SK-N-MC (cell line): Measurements from ENCODE around the gene SRP72.

Experiments used
- EZH2 ChIP-seq: fragments of 200-600 bp; sonication (generic); IDR thresholded peaks from one replicate; pipeline ENCODE4 v1.6.1; 2017; ENCODE audit warnings: antibody characterized with exemption
- FOXP2 ChIP-seq: optimal IDR thresholded peaks from 2 replicates; pipeline ENCODE3; 2011; ENCODE audit warnings: mild to moderate bottlenecking, moderate library complexity; ENCODE audit not compliant: insufficient read depth; ENCODE audit errors: extremely low read length, control extremely low read depth
- POLR2AphosphoS5 ChIP-seq: IDR thresholded peaks from 2 replicates; pipeline ENCODE4 v1.6.1; 2012; ENCODE audit warnings: mild to moderate bottlenecking, low read depth, low read length, borderline replicate concordance

GRCh38 chr4:56462157-56462556 is 5.3 kb upstream of the SRP72 start:
- no peak for TF ChIP-seq POLR2AphosphoS5
- TF ChIP-seq EZH2, result no peak
- TF ChIP-seq FOXP2, result no peak
